ENCODE data around the gene CFAP299. TPM values are rescaled to one million over a fixed set of nuclear protein-coding genes. Genes with fewer than 3 reads are reported as not detected.

The CFAP299 gene
- total and polyA plus RNA-seq, 2 donors (not counting 3 experiments of a cell fraction or from before 2014, with no cell fraction given), result not detected

- no peak overlapping the region for H3K27ac ChIP-seq (ENCODE audit: insufficient read depth, low read depth, low read length)
- no peak overlapping the region for H2AFZ ChIP-seq (ENCODE audit: low read depth, low read length)
- H3K36me3 ChIP-seq (ENCODE audit: control insufficient read depth in 2 of 2, extremely low read depth in 1 of 2, insufficient read depth in 2 of 2, low read length in 2 of 2), result no peaks in the 10 kb centered on the region
- CTCF ChIA-PET, result interaction anchor here (1.1 kb wide), 1 partner anchor 18 kb away, joined by 3 read pairs; no protein-coding TSS in a partner anchor
- TF ChIP-seq CTCF (IDR thresholded peaks at IDR 0.05; ENCODE audit: extremely low read depth in 1 of 2, insufficient read depth in 1 of 2, low read depth in 1 of 2, low read length in 2 of 2) (no peak), MYC (IDR thresholded peaks at IDR 0.05; ENCODE audit: low read depth, low read length) (no peak), POLR2A (IDR thresholded peaks at IDR 0.05; ENCODE audit: low read depth, low read length) (no peak), MAX (IDR thresholded peaks at IDR 0.05; ENCODE audit: insufficient read depth, insufficient read length) (no peak), JUN (IDR thresholded peaks at IDR 0.05; ENCODE audit: borderline replicate concordance, insufficient read depth, insufficient read length, low read depth) (no peak), GATA2 (IDR thresholded peaks at IDR 0.05; ENCODE audit: insufficient read depth, insufficient read length, low read depth, low read length) (no peak), POLR2AphosphoS5 (IDR thresholded peaks at IDR 0.05; ENCODE audit: insufficient read depth, low read depth, low read length) (no peak), FOS (IDR thresholded peaks at IDR 0.05; ENCODE audit: borderline replicate concordance, insufficient read depth, low read length) (no peak), EZH2 (IDR thresholded peaks at IDR 0.05; ENCODE audit: borderline replicate concordance, low read depth, low read length, severe bottlenecking) (no peak)
- FAIRE-seq (no peak), DNase-seq (ENCODE audit: low read depth, low spot score) (no peak)
- H3K4me2 ChIP-seq (ENCODE audit: insufficient read depth, low read length), result no peak overlapping the region
- no peaks in the 10 kb centered on the region for H3K9me1 ChIP-seq (replicated peaks; ENCODE audit: control insufficient read depth, extremely low read depth, insufficient read depth, low read length)
- POLR2A ChIA-PET, result no interaction called here
- no peak overlapping the region for H3K9ac ChIP-seq (replicated peaks; ENCODE audit: extremely low read depth, insufficient read depth, low read length)
- intact Hi-C loops (cut with micrococcal nuclease) (loop anchor here (2.0 to 5.0 kb wide), 2 partner anchors 39 to 68 kb away; partner anchors contain the start of gene FGF5), dilution Hi-C loops (cut with MboI; ENCODE audit: extremely low pct_ligation_motif_present, low sequenced_read_pairs) (no loop called here)
- H3K79me2 ChIP-seq (ENCODE audit: control insufficient read depth, insufficient read depth, low read length), result no peaks in the 10 kb centered on the region
- no peaks in the 10 kb centered on the region for H3K27me3 ChIP-seq (ENCODE audit: control insufficient read depth in 2 of 2, insufficient read depth in 2 of 2, low read length in 2 of 2)
- peaks cover 14% of the 10 kb centered on the region for H3K4me1 ChIP-seq (ENCODE audit: control insufficient read depth, extremely low read depth, insufficient read depth, low read length)
- H4K20me1 ChIP-seq (replicated peaks; ENCODE audit: control insufficient read depth, extremely low read depth, insufficient read depth, low read length), result no peaks in the 10 kb centered on the region
- H3K4me3 ChIP-seq (replicated peaks in 1 of 3; ENCODE audit: insufficient read depth in 1 of 3, low read depth in 1 of 3, low read length in 3 of 3), result no peak overlapping the region
- BruUV-seq (replicated peaks), result no TSS peak
- no peaks in the 10 kb centered on the region for H3K9me3 ChIP-seq (replicated peaks; ENCODE audit: control insufficient read depth, insufficient read depth, low read length)
These were observed 30.1 kb upstream of the CFAP299 start for GRCh38 chr4:80305466-80305865.

All from endothelial cell of umbilical vein (primary cell).